K562 (cell line): ENCODE measurements around the gene PHB1. TPM values are rescaled to one million over a fixed set of nuclear protein-coding genes. Genes with fewer than 3 reads are reported as not detected.

ENCODE experiments used
- ARNT ChIP-seq, 2 experiments: fragments of 450-650 bp; IDR thresholded peaks; 2 replicates each; pipeline ENCODE4 v1.6.1; 2016; ENCODE audit warnings: mild to moderate bottlenecking in 1 of 2
- BCOR ChIP-seq: fragments of 450-650 bp; IDR thresholded peaks from 2 replicates; pipeline ENCODE4 v1.6.1; 2016
- BRD4 ChIP-seq: fragments of 200-600 bp; sonication (generic); IDR thresholded peaks from 2 replicates; pipeline ENCODE4 v1.6.1; 2017; ENCODE audit warnings: inconsistent platforms
- CC2D1A ChIP-seq: fragments of 450-650 bp; IDR thresholded peaks from 2 replicates; pipeline ENCODE4 v1.6.1; 2017; ENCODE audit warnings: mild to moderate bottlenecking
- CHCHD3 ChIP-seq: fragments of 250-450 bp; sonication (Bioruptor Pico); IDR thresholded peaks from 2 replicates; pipeline ENCODE4 v2.1.2; 2022; ENCODE audit warnings: mild to moderate bottlenecking
- CLOCK ChIP-seq: fragments of 250-450 bp; sonication (Bioruptor Pico); IDR thresholded peaks from 2 replicates; pipeline ENCODE4 v1.4.0; 2020; ENCODE audit warnings: mild to moderate bottlenecking, moderate library complexity, borderline replicate concordance
- CREM ChIP-seq: IDR thresholded peaks from 2 replicates; pipeline ENCODE4 v1.6.1; 2014; ENCODE audit warnings: antibody characterized with exemption, low read depth
- E2F5 ChIP-seq: sonication (generic); formaldehyde crosslinking; IDR thresholded peaks from 2 replicates; pipeline ENCODE4 v1.8.0; 2022; ENCODE audit warnings: mild to moderate bottlenecking, missing genetic modification reagents
- ELF1 ChIP-seq: fragments of 200-800 bp; sonication (Bioruptor generic); IDR thresholded peaks from 2 replicates; pipeline ENCODE4 v1.6.1; 2016; ENCODE audit warnings: missing genetic modification characterization, missing compliant biosample characterization
- ESRRA ChIP-seq: fragments of 450-650 bp; IDR thresholded peaks from 2 replicates; pipeline ENCODE4 v1.6.1; 2014; ENCODE audit warnings: low read depth, mild to moderate bottlenecking, moderate library complexity, borderline replicate concordance
- FOXK2 ChIP-seq, 2 experiments: fragments of 450-650 bp; IDR thresholded peaks in 1 of 2; conservative IDR thresholded peaks in 1 of 2; 2 replicates each; pipeline ENCODE4 v1.6.1; 2016; ENCODE audit warnings: low read depth in 2 of 2, mild to moderate bottlenecking in 1 of 2
- GABPA ChIP-seq: fragments of 200-800 bp; sonication (Bioruptor generic); conservative IDR thresholded peaks from 2 replicates; pipeline ENCODE4 v1.6.1; 2016; ENCODE audit warnings: low read depth, missing genetic modification characterization, missing compliant biosample characterization
- HDAC3 ChIP-seq: fragments of 450-650 bp; IDR thresholded peaks from 2 replicates; pipeline ENCODE4 v1.6.1; 2018; ENCODE audit warnings: borderline replicate concordance, mild to moderate bottlenecking, moderate library complexity; ENCODE audit not compliant: partially characterized antibody
- HINFP ChIP-seq: fragments of 450-650 bp; conservative IDR thresholded peaks from 2 replicates; pipeline ENCODE4 v1.6.1; 2016; ENCODE audit warnings: missing genetic modification characterization, low read depth, mild to moderate bottlenecking, control low read depth, missing compliant biosample characterization
- MEF2A ChIP-seq: IDR thresholded peaks from 2 replicates; pipeline ENCODE4 v1.6.1; 2011; ENCODE audit warnings: low read depth, mild to moderate bottlenecking, low read length, moderate library complexity; ENCODE audit not compliant: control insufficient read depth
- POLR2A ChIP-seq: fragments of 450-650 bp; conservative IDR thresholded peaks from 2 replicates; pipeline ENCODE4 v1.6.1; 2016
- SPI1 ChIP-seq: IDR thresholded peaks from 2 replicates; pipeline ENCODE4 v1.6.1; 2011; ENCODE audit warnings: low read depth, low read length, control low read depth, borderline replicate concordance
- USF1 ChIP-seq: sonication (generic); formaldehyde crosslinking; IDR thresholded peaks from 2 replicates; pipeline ENCODE4 v1.9.0; 2022; ENCODE audit warnings: mild to moderate bottlenecking, missing genetic modification reagents
- ZNF212 ChIP-seq: fragments of 450-650 bp; formaldehyde crosslinking; IDR thresholded peaks from 2 replicates; pipeline ENCODE4 v1.4.0; 2020; ENCODE audit warnings: mild to moderate bottlenecking
- ZNF41 ChIP-seq: fragments of 250-450 bp; sonication (Bioruptor Pico); conservative IDR thresholded peaks from 2 replicates; pipeline ENCODE4 v1.4.0; 2020; ENCODE audit warnings: mild to moderate bottlenecking
- ZNF696 ChIP-seq: fragments of 250-450 bp; sonication (Bioruptor Pico); conservative IDR thresholded peaks from 2 replicates; pipeline ENCODE4 v1.4.0; 2020; ENCODE audit warnings: mild to moderate bottlenecking, moderate library complexity
- ZNF76 ChIP-seq: fragments of 250-450 bp; sonication (Bioruptor Pico); IDR thresholded peaks from 2 replicates; pipeline ENCODE4 v1.4.0; 2020; ENCODE audit warnings: mild to moderate bottlenecking, moderate library complexity, borderline replicate concordance
- polyA plus RNA-seq, 8 experiments: library from polyadenylated mRNA; depleted of rRNA in 4 of 8; stranded (reverse) in 5 of 8; unstranded in 3 of 8; fragments of >200 nt; fragmentation: Nextera tagmentation in 2 of 8; fragmentation: Illumina TruSeq in 1 of 8; extraction: Ambion mirVana in 2 of 8; extraction: Trizol in 1 of 8; gene quantifications; 2 replicates each; pipeline versions ENCODE4 v1.2.1 to v1.2.3, GENCODE V29; 2011 to 2014; ENCODE audit warnings: inconsistent platforms in 1 of 8, missing spikeins in 1 of 8
- total RNA-seq, 7 experiments: library from RNA; depleted of rRNA in 6 of 7; stranded (reverse); fragments of >200 nt in 6 of 7; fragmentation: Illumina TruSeq in 2 of 7; extraction: Trizol in 2 of 7; gene quantifications; 2 replicates each; pipeline versions ENCODE4 v1.2.1 to v1.2.3, GENCODE V29; 2011 to 2021; ENCODE audit warnings: low replicate concordance in 1 of 7

PHB1 gene
- total and polyA plus RNA-seq, 9 of the 15 experiments (the other 6 are each of a cell fraction or from before 2014, with no cell fraction given): 191 to 818 (median 349) TPM

- no peak for TF ChIP-seq HDAC3
- TF ChIP-seq ZNF212 (CRISPR knock-in tag): no peak
- no peak for TF ChIP-seq CC2D1A
- no peak for TF ChIP-seq CLOCK (CRISPR knock-in tag)
- TF ChIP-seq GABPA (tag): no peak
- TF ChIP-seq ELF1 (tag): no peak
- no peak for TF ChIP-seq POLR2A
- TF ChIP-seq FOXK2 (conservative IDR thresholded peaks at IDR 0.05 in 1 of 2, IDR thresholded peaks at IDR 0.05 in 1 of 2; ENCODE audit: low read depth in 2 of 2): no peak
- TF ChIP-seq SPI1: no peak
- TF ChIP-seq E2F5 (CRISPR knock-in tag): no peak
- no peak for TF ChIP-seq BRD4
- no peak for TF ChIP-seq ZNF76 (CRISPR knock-in tag)
- TF ChIP-seq MEF2A: no peak
- TF ChIP-seq ARNT (IDR thresholded peaks at IDR 0.05): no peak
- TF ChIP-seq ZNF696: no peak
- no peak for TF ChIP-seq CHCHD3 (CRISPR knock-in tag)
- no peak for TF ChIP-seq CREM
- TF ChIP-seq ESRRA: peak; percentile 50; the same call in 1 of the 2 replicates
- peak; percentile 84; the same call in 1 of the 2 replicates for TF ChIP-seq BCOR
- TF ChIP-seq HINFP (tag): no peak
- no peak for TF ChIP-seq ZNF41
- TF ChIP-seq USF1 (CRISPR knock-in tag): no peak
Observed at GRCh38 chr17:49387498-49388289, 27.0 kb downstream of the PHB1 start (continued).
